Activated B cell treated with CpG ODN at 0.5 μM for 24 hours (primary cell): ENCODE data around the gene DYNLT2B. TPM values are rescaled to one million over a fixed set of nuclear protein-coding genes. Genes with fewer than 3 reads are reported as not detected.

Experiments used
- ATAC-seq: fragments of 200-7000 bp; cut with Tn5 transposase; one replicate; pipeline ENCODE4 v1.10.0; 2021; ENCODE audit warnings: low read depth, mild to moderate bottlenecking, moderate library complexity
- CTCF ChIA-PET: fragments of 350-600 bp; sonication (Branson Sonifier 250); formaldehyde crosslinking; loops from one replicate; lab custom pipeline; 2021; ENCODE audit warnings: antibody characterized with exemption; lab: Charles Lee
- POLR2A ChIA-PET: fragments of 350-600 bp; sonication (Branson Sonifier 250); formaldehyde crosslinking; loops from one replicate; lab custom pipeline; 2021; ENCODE audit warnings: antibody characterized with exemption; lab: Charles Lee
- DNase-seq: peaks from one replicate; pipeline ENCODE4 v3.0.0; 2022
- H3K27ac Mint-ChIP-seq: one replicate; pipeline ENCODE4 v1.8.0; 2020; ENCODE audit warnings: mixed read lengths
- H3K27me3 Mint-ChIP-seq: one replicate; pipeline ENCODE4 v1.8.0; 2021; ENCODE audit warnings: mixed read lengths
- H3K36me3 Mint-ChIP-seq: one replicate; pipeline ENCODE4 v1.8.0; 2021; ENCODE audit warnings: low read depth, mixed read lengths
- H3K4me1 Mint-ChIP-seq: one replicate; pipeline ENCODE4 v1.8.0; 2021; ENCODE audit warnings: mixed read lengths
- H3K4me3 Mint-ChIP-seq: one replicate; pipeline ENCODE4 v1.8.0; 2020; ENCODE audit warnings: mild to moderate bottlenecking, mixed read lengths
- H3K9me3 Mint-ChIP-seq: one replicate; pipeline ENCODE4 v1.8.0; 2020; ENCODE audit warnings: mixed read lengths
- CTCF ChIP-seq: fragments of 200-600 bp; IDR thresholded peaks from one replicate; pipeline ENCODE4 v1.8.0; 2022; ENCODE audit warnings: antibody characterized with exemption, mild to moderate bottlenecking
- intact Hi-C: fragments of 100-400 bp; cut with micrococcal nuclease; formaldehyde crosslinking; loops from one replicate; pipeline ENCODE4 v1.15.1; 2024
- total RNA-seq: library from RNA; stranded (reverse); gene quantifications from 2 replicates; pipeline ENCODE4 v1.2.3, GENCODE V29; 2022

Gene DYNLT2B
- total RNA-seq, 1 donor from 2014 or later = 5.2 TPM

GRCh38 chr3:196273655-196274054 lies 44.4 kb downstream of the DYNLT2B start:
- no peaks in the 10 kb centered on the region for H3K9me3 Mint-ChIP-seq
- intact Hi-C loops = no loop called here
- ChIA-PET CTCF (interaction anchor here (1.4 kb wide), 1 partner anchor 255 kb away, joined by 4 read pairs; no protein-coding TSS in a partner anchor), POLR2A (no interaction called here)
- peaks cover 32% of the 10 kb centered on the region for H3K4me1 Mint-ChIP-seq
- H3K27me3 Mint-ChIP-seq = no peaks in the 10 kb centered on the region
- DNase-seq (no peak), ATAC-seq (no peak)
- no peak overlapping the region for H3K27ac Mint-ChIP-seq
- H3K36me3 Mint-ChIP-seq = peaks cover 37% of the 10 kb centered on the region
- no peak overlapping the region for H3K4me3 Mint-ChIP-seq
- no peak for TF ChIP-seq CTCF

GRCh38 chr3:196272826-196273225 lies 45.2 kb downstream of the DYNLT2B start:
- ATAC-seq (no peak), DNase-seq (no peak)
- Mint-ChIP-seq H3K4me1 (peaks cover 30% of the 10 kb centered on the region), H3K27ac (no peak overlapping the region), H3K27me3 (no peaks in the 10 kb centered on the region), H3K4me3 (no peak overlapping the region), H3K36me3 (peaks cover 37% of the 10 kb centered on the region), H3K9me3 (no peaks in the 10 kb centered on the region)
- CTCF ChIA-PET = interaction anchor here (1.4 kb wide), 1 partner anchor 256 kb away, joined by 4 read pairs; no protein-coding TSS in a partner anchor
- POLR2A ChIA-PET = no interaction called here
- intact Hi-C loops = no loop called here
- TF ChIP-seq CTCF = no peak

- CTCF ChIA-PET = no interaction called here
- DNase-seq = no peak
- no peak for TF ChIP-seq CTCF
- H3K4me1 Mint-ChIP-seq = peaks cover 30% of the 10 kb centered on the region
- no peaks in the 10 kb centered on the region for H3K9me3 Mint-ChIP-seq
- H3K36me3 Mint-ChIP-seq = peaks cover 41% of the 10 kb centered on the region
- no peak overlapping the region for H3K4me3 Mint-ChIP-seq
- POLR2A ChIA-PET = interaction anchor here (1.2 kb wide), 1 partner anchor 14 kb away, joined by 3 read pairs; no protein-coding TSS in a partner anchor
- no peaks in the 10 kb centered on the region for H3K27me3 Mint-ChIP-seq
- no peak for ATAC-seq
- intact Hi-C loops = no loop called here
- no peak overlapping the region for H3K27ac Mint-ChIP-seq
Measured at GRCh38 chr3:196270499-196270898, 47.5 kb downstream of the DYNLT2B start.

GRCh38 chr3:196268284-196269163 lies 49.5 kb downstream of the DYNLT2B start:
- Mint-ChIP-seq H3K27ac (peak overlapping the region; percentile 59), H3K4me1 (peaks cover 15% of the 10 kb centered on the region), H3K36me3 (peaks cover 48% of the 10 kb centered on the region), H3K27me3 (no peaks in the 10 kb centered on the region), H3K9me3 (no peaks in the 10 kb centered on the region), H3K4me3 (no peak overlapping the region)
- ATAC-seq (peak; percentile 79), DNase-seq (no peak)
- ChIA-PET CTCF (no interaction called here), POLR2A (interaction anchor here (0.5 to 1.6 kb wide), 7 partner anchors 10 to 366 kb away, joined by 3 to 5 read pairs (median 3); partner anchors contain the start of genes DYNLT2B and PCYT1A)
- intact Hi-C loops = loop anchor here (5.0 kb wide), 1 partner anchor 34 kb away; no protein-coding TSS in a partner anchor
- TF ChIP-seq CTCF = no peak

- Mint-ChIP-seq H3K4me1 (peaks cover 5% of the 10 kb centered on the region), H3K27me3 (no peaks in the 10 kb centered on the region), H3K9me3 (peaks cover 3% of the 10 kb centered on the region), H3K36me3 (peaks cover 46% of the 10 kb centered on the region), H3K4me3 (no peak overlapping the region), H3K27ac (no peak overlapping the region)
- POLR2A ChIA-PET = no interaction called here
- CTCF ChIA-PET = no interaction called here
- no peak for TF ChIP-seq CTCF
- intact Hi-C loops = no loop called here
- DNase-seq = no peak
- no peak for ATAC-seq
Measured at GRCh38 chr3:196263819-196264218, 54.2 kb downstream of the DYNLT2B start.
